GM19324 (cell line): ENCODE measurements around the gene TNNC2.

Experiments
- ATAC-seq: cut with Tn5 transposase; IDR thresholded peaks from one replicate; pipeline ENCODE4 v1.9.1; 2021; ENCODE audit warnings: mild to moderate bottlenecking, moderate library complexity; ENCODE audit not compliant: unreplicated experiment, low FRiP score

TNNC2 gene

GRCh38 chr20:45788351-45788750 lies 38.8 kb downstream of the TNNC2 start:
- ATAC-seq = no peak

GRCh38 chr20:45783656-45784294 lies 43.3 kb downstream of the TNNC2 start:
- ATAC-seq = no peak

DNA sequence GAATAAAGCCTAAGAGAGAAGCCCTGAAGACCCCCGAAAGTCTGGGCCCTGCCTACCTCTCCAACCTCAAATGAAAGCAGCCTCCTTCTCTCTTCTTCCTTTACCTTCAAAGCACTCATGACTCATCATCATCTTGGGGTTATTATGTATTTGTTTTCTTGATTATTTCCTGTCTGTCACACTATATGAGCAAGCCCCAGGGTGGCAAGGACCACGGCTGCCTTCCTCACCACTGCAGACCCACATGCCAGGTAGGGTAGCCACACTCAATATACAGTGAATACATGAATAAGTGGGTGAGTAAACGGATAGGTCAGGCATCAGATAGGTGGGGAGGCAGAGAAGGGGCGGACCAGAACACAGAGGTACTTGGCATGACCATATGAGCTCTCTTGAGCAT lies 44.2 kb downstream of the TNNC2 start:
- no peak for ATAC-seq

GRCh38 chr20:45781391-45781931 lies 45.7 kb downstream of the TNNC2 start:
- no peak for ATAC-seq

- ATAC-seq = no peak
Measured at GRCh38 chr20:45780159-45780558, 47.0 kb downstream of the TNNC2 start.

DNA sequence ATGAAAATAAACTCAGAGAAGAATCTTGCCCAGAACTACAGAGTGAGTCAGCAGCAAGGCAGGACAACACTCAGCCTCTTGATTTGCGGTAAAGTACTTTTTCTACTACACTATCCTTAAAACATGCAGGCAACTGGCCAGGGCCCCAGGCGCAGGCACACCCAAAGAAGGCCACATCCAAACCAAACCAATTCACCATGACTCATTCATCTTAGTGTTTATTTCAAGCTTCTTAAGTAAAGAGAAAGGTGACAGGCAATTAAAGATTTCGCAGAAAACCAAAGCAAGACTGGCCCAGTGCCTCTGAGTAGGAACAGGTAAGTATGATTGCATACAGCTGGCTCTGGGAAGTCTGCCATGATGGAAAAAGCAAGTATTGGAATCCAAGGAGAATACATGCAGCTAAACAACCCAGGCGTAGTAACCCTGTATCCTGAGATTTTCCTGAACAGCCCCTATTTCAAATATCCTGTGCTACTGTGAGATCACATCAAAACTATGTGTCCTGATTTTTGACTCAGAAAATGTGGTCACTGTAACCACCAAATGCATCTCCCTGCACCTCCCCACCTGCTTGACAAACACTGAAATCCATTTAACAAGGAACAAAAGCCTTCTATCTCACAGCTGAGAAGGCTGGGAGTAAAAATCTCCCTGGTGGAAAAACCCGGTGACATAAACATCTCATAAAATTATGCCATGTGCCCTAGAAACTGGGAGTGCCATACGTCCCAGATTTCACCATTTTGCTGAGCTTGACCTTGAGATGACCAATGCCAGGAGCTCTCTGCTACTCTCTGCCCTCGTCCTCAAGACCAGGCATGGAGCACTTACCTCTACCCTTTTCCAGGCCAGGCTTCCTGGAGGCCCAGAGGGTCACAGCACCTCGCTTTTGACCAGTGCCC lies 47.8 kb downstream of the TNNC2 start:
- no peak for ATAC-seq

- no peak for ATAC-seq
Measured at GRCh38 chr20:45776931-45777330, 50.2 kb downstream of the TNNC2 start.

DNA sequence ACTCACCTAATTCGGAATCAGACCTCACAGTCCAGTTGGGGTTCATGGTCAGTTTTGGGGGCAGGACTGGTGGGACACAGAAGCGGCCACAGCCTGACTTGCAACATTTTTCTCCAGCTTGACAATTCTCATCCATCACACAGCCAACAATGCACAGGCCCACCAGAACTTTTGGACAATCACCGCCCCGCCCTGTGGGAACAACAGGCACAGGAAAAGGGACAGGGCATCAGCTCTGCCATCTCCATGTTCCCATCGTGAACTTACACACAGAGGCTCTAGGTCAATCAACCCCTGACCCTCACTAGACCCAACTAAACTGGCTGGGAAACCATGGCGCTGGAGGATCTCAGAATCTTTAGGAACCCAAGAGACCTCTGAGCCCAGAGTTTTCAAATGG lies 51.7 kb downstream of the TNNC2 start:
- ATAC-seq = no peak

DNA sequence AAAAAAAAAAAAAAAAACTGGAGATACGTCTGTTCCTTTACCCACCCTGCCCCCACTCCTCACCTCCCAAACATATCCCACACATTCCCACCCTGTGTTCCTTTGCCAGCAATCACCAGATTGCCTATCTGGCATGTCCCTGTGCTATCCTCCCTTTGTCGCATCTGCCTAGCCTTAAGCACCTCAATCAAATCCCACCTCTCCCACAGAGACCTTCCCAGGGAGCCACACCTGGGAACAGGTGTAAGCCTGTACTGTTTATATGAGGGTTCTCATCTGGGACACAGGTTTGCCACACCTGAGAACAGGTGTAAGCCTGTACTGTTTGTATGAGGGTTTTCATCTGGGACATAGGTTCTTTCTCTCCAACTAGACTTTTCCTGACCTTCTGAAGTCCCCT lies 52.2 kb downstream of the TNNC2 start:
- ATAC-seq = no peak
